Measurements from ENCODE around the gene NOTCH1. TPM values are rescaled to one million over a fixed set of nuclear protein-coding genes. Genes with fewer than 3 reads are reported as not detected.

NOTCH1 gene
- total and polyA plus RNA-seq, 2 of the 8 experiments (the other 6 are each of a cell fraction or from before 2014, with no cell fraction given), result 6.9 to 55.6 TPM

GRCh38 chr9:136508729-136509500, 36.9 kb downstream of the NOTCH1 start:
- CTCF ChIA-PET (ENCODE audit: partially characterized antibody), result interaction anchor here (0.6 to 2.0 kb wide), 5 partner anchors 12 to 123 kb away, joined by 3 to 9 read pairs (median 4); no protein-coding TSS in a partner anchor
- H2BK12ac ChIP-seq (ENCODE audit: low read depth, low read length), result no peak overlapping the region
- POLR2A ChIA-PET (ENCODE audit: partially characterized antibody), result interaction anchor here (1.0 to 1.1 kb wide), 2 partner anchors 30 to 62 kb away, joined by 3 read pairs; no protein-coding TSS in a partner anchor
- no peak for TF ChIP-seq ASH2L (IDR thresholded peaks at IDR 0.05; ENCODE audit: low read length)
- TF ChIP-seq SAP30 (IDR thresholded peaks at IDR 0.05; ENCODE audit: insufficient read depth, insufficient replicate concordance, low read length), result no peak
- no peak for TF ChIP-seq BCL11A (IDR thresholded peaks at IDR 0.05; ENCODE audit: low read depth in 2 of 2, low read length in 2 of 2)
- TF ChIP-seq, protein P1, sequence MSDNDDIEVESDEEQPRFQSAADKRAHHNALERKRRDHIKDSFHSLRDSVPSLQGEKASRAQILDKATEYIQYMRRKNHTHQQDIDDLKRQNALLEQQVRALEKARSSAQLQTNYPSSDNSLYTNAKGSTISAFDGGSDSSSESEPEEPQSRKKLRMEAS (IDR thresholded peaks at IDR 0.05), result no peak
- no peak for TF ChIP-seq RNF2 (IDR thresholded peaks at IDR 0.05; ENCODE audit: borderline replicate concordance, low read depth, low read length, missing control alignments, poor library complexity, severe bottlenecking)
- no peak for TF ChIP-seq E2F6 (IDR thresholded peaks at IDR 0.05)
- TF ChIP-seq SIX5 (IDR thresholded peaks at IDR 0.05; ENCODE audit: low read depth, low read length), result no peak
- TF ChIP-seq ZNF274 (IDR thresholded peaks at IDR 0.05; ENCODE audit: borderline replicate concordance, extremely low read depth, low read length), result no peak
- TF ChIP-seq GABPA (IDR thresholded peaks at IDR 0.05; ENCODE audit: borderline replicate concordance, insufficient read depth, low read length), result no peak
- no peak for TF ChIP-seq BACH1 (IDR thresholded peaks at IDR 0.05; ENCODE audit: low read length)
- no peak for TF ChIP-seq CHD2 (IDR thresholded peaks at IDR 0.05; ENCODE audit: low read length)

More at GRCh38 chr9:136508729-136509500, 36.9 kb downstream of the NOTCH1 start:
- 95% methylated on average over 34 of the region's 37 CpGs; no CpG with 5 or more reads in 1 of the 2 experiments for whole genome bisulfite sequencing, 2 experiments (ENCODE audit: extremely low coverage in 1 of 2, insufficient coverage in 1 of 2, insufficient read length in 1 of 2, insufficient replicate concordance in 2 of 2, low coverage in 1 of 2, low lambda C conversion rate in 2 of 2, missing lambda C conversion rate in 1 of 2)
- Histone ChIP-seq H3K23ac (ENCODE audit: insufficient read length) (no peak overlapping the region), H2BK5ac (ENCODE audit: low read depth, low read length) (no peak overlapping the region), H2BK120ac (replicated peaks; ENCODE audit: low read depth, low read length) (no peak overlapping the region), H3K14ac (ENCODE audit: insufficient read length) (no peak overlapping the region), H3K23me2 (ENCODE audit: low read depth, low read length) (no peaks in the 10 kb centered on the region), H3K18ac (ENCODE audit: extremely low read depth, low read length) (no peak overlapping the region), H3K27ac (ENCODE audit: low read depth, low read length) (no peak overlapping the region), H4K5ac (ENCODE audit: insufficient read length, low read depth, low read length) (no peak overlapping the region), H4K8ac (ENCODE audit: extremely low read depth, insufficient read depth, low read length) (no peak overlapping the region), H2BK20ac (ENCODE audit: low read length) (no peak overlapping the region), H3K4ac (replicated peaks; ENCODE audit: insufficient read length, low read depth, low read length) (no peak overlapping the region), H4K91ac (replicated peaks; ENCODE audit: insufficient read length, low read length) (no peak overlapping the region), H3K4me1 (replicated peaks in 1 of 4; ENCODE audit: control insufficient read depth in 3 of 4, insufficient read depth in 4 of 4, low read length in 3 of 4) (no peaks in the 10 kb centered on the region), H4K20me1 (replicated peaks in 1 of 2; ENCODE audit: control insufficient read depth in 1 of 2, insufficient read depth in 2 of 2, low read length in 2 of 2) (peaks cover 2 to 14% of the 10 kb centered on the region in 2 experiments), H2AK5ac (ENCODE audit: low read depth, low read length) (no peak overlapping the region), H3K36me3 (ENCODE audit: control insufficient read depth in 2 of 4, insufficient read depth in 4 of 4, low read length in 3 of 4) (peaks cover 33 to 92% (median 61%) of the 10 kb centered on the region in 4 experiments), H2AFZ (ENCODE audit: low read length) (no peak overlapping the region), H2BK15ac (ENCODE audit: low read length) (no peak overlapping the region), H3K9me3 (ENCODE audit: insufficient read depth in 2 of 2, low read depth in 1 of 2, low read length in 1 of 2) (no peaks in the 10 kb centered on the region), H3K4me3 (ENCODE audit: extremely low read depth in 1 of 4, insufficient read depth in 2 of 4, low read depth in 3 of 4, low read length in 4 of 4) (no peak overlapping the region), H3K79me1 (ENCODE audit: low read depth, low read length) (no peaks in the 10 kb centered on the region), H3K27me3 (replicated peaks in 1 of 4; ENCODE audit: control insufficient read depth in 3 of 4, extremely low read depth in 1 of 4, insufficient read depth in 3 of 4, low read length in 3 of 4) (no peaks in the 10 kb centered on the region), H3K9ac (replicated peaks in 1 of 4; ENCODE audit: extremely low read depth in 1 of 4, low read depth in 3 of 4, low read length in 3 of 4) (no peak overlapping the region), H3K56ac (replicated peaks; ENCODE audit: insufficient read length, low read depth, low read length) (no peak overlapping the region), H3K4me2 (ENCODE audit: insufficient read depth in 1 of 2, low read depth in 2 of 2, low read length in 2 of 2) (no peak overlapping the region), H3K79me2 (ENCODE audit: control insufficient read depth in 1 of 2, insufficient read depth in 2 of 2, low read length in 2 of 2) (no peaks in the 10 kb centered on the region)
- DNase-seq (ENCODE audit: low read depth in 1 of 2, low spot score in 2 of 2), result no peak
- no peak for FAIRE-seq
